ENCODE data around the gene LILRB1. TPM values are rescaled to one million over a fixed set of nuclear protein-coding genes. Genes with fewer than 3 reads are reported as not detected.

The LILRB1 gene
- polyA plus RNA-seq, 1 of the 3 experiments (the other 2 are of a cell fraction) = not detected

DNA sequence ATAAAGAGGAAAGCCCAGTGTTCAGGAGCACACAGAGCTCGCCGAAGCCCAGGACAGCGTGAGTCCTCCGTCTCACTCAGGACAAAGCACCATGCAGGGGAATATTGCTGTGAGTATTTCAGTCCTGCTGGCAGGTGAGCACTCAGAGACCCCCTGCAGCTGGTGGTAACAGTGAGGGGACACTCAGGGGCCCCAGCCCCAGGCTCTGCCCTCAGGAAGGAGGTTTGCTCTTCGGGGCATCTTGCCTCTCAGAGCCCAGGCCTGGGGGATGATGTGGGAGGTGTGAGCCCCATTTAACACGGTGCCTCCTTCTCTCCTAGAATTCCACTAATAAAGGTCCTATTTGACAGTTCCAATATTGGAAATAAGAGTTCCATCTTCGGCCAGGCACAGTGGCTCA, 22.1 kb upstream of the LILRB1 start:
- no peak overlapping the region for H3K4me2 ChIP-seq
- WGBS (ENCODE audit: low lambda C conversion rate) = 10% methylated on average over 5 of the region's 7 CpGs
- H3K4me1 ChIP-seq (ENCODE audit: control insufficient read depth in 1 of 2, insufficient read depth in 2 of 2, low read depth in 1 of 2, low read length in 1 of 2) = no peaks in the 10 kb centered on the region
- no peaks in the 10 kb centered on the region for H3K9me2 ChIP-seq
- ChIA-PET POLR2A (no interaction called here), CTCF (no interaction called here)
- peaks cover 10% of the 10 kb centered on the region for H3K27me3 ChIP-seq (ENCODE audit: insufficient read depth)
- TF ChIP-seq USF1 (IDR thresholded peaks at IDR 0.05; ENCODE audit: borderline replicate concordance, low read depth) = no peak
- no peak for TF ChIP-seq SMC3 (IDR thresholded peaks at IDR 0.05; ENCODE audit: low read depth, low read length)
- no peak for TF ChIP-seq GATA2 (CRISPR knock-in tag; IDR thresholded peaks at IDR 0.05)
- TF ChIP-seq ZBTB33 (IDR thresholded peaks at IDR 0.05; ENCODE audit: borderline replicate concordance, low read depth) = no peak
- no peak for TF ChIP-seq FOSL2 (IDR thresholded peaks at IDR 0.05; ENCODE audit: borderline replicate concordance, low read depth)
- TF ChIP-seq, protein P1, sequence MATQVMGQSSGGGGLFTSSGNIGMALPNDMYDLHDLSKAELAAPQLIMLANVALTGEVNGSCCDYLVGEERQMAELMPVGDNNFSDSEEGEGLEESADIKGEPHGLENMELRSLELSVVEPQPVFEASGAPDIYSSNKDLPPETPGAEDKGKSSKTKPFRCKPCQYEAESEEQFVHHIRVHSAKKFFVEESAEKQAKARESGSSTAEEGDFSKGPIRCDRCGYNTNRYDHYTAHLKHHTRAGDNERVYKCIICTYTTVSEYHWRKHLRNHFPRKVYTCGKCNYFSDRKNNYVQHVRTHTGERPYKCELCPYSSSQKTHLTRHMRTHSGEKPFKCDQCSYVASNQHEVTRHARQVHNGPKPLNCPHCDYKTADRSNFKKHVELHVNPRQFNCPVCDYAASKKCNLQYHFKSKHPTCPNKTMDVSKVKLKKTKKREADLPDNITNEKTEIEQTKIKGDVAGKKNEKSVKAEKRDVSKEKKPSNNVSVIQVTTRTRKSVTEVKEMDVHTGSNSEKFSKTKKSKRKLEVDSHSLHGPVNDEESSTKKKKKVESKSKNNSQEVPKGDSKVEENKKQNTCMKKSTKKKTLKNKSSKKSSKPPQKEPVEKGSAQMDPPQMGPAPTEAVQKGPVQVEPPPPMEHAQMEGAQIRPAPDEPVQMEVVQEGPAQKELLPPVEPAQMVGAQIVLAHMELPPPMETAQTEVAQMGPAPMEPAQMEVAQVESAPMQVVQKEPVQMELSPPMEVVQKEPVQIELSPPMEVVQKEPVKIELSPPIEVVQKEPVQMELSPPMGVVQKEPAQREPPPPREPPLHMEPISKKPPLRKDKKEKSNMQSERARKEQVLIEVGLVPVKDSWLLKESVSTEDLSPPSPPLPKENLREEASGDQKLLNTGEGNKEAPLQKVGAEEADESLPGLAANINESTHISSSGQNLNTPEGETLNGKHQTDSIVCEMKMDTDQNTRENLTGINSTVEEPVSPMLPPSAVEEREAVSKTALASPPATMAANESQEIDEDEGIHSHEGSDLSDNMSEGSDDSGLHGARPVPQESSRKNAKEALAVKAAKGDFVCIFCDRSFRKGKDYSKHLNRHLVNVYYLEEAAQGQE (IDR thresholded peaks at IDR 0.05; ENCODE audit: low read depth, low read length) = no peak
- no peak for TF ChIP-seq EZH2phosphoT487 (IDR thresholded peaks at IDR 0.05; ENCODE audit: borderline replicate concordance, low read depth)
- no peak for TF ChIP-seq ELF1 (IDR thresholded peaks at IDR 0.05)
- TF ChIP-seq MAX (IDR thresholded peaks at IDR 0.05; ENCODE audit: low read depth) = no peak
- no peak for TF ChIP-seq CHD2 (IDR thresholded peaks at IDR 0.05; ENCODE audit: low read length, partially characterized antibody)
- peaks cover 9% of the 10 kb centered on the region; the same call in 1 of the 2 replicates for H3K9me3 ChIP-seq
- H3K9ac ChIP-seq = no peak overlapping the region
- DNase-seq = no peak
- H3K36me3 ChIP-seq (replicated peaks in 1 of 2; ENCODE audit: control insufficient read depth in 1 of 2, insufficient read depth in 2 of 2, low read length in 1 of 2) = no peaks in the 10 kb centered on the region
- H3F3A ChIP-seq (replicated peaks; ENCODE audit: insufficient read depth) = no peaks in the 10 kb centered on the region
- no peak overlapping the region for H2AFZ ChIP-seq (ENCODE audit: low read depth)
- no peaks in the 10 kb centered on the region for H4K20me1 ChIP-seq (ENCODE audit: insufficient read depth)
- H3K79me2 ChIP-seq (ENCODE audit: insufficient read depth) = no peaks in the 10 kb centered on the region
- no peak overlapping the region for H3K4me3 ChIP-seq (ENCODE audit: low read depth in 2 of 2, low read length in 1 of 2)
- H3K27ac ChIP-seq (ENCODE audit: low read depth in 2 of 2, low read length in 1 of 2) = no peak overlapping the region

DNA sequence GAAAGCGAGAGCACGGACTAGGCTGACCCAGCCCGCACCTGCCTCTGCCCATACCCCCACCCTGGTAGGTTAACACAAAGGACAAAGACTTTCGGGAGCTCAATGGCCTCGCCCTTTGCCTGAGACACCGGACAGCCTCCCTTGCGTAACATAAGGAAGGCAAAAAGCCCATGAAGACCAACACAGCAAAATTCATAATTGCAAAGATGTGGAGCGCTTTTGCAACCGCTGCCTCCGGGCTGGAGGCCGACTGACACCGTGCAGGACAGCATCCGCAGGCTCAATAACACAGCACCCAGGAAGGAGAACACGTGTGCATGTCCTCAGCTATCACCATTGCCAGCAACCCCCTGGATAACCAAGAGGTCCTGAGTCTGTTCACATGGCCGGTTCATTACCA, 21.5 kb upstream of the LILRB1 start:
- WGBS (ENCODE audit: low lambda C conversion rate) = 7% methylated on average over 15 of the region's 15 CpGs
- CTCF ChIA-PET = no interaction called here
- H3K4me2 ChIP-seq = no peak overlapping the region
- no peak overlapping the region for H3K4me3 ChIP-seq (ENCODE audit: low read depth in 2 of 2, low read length in 1 of 2)
- H3K79me2 ChIP-seq (ENCODE audit: insufficient read depth) = no peaks in the 10 kb centered on the region
- TF ChIP-seq SMC3 (IDR thresholded peaks at IDR 0.05; ENCODE audit: low read depth, low read length) (no peak), TCF12 (IDR thresholded peaks at IDR 0.05) (no peak), MEF2A (IDR thresholded peaks at IDR 0.05; ENCODE audit: borderline replicate concordance, low read depth) (no peak), MXI1 (IDR thresholded peaks at IDR 0.05; ENCODE audit: low read depth, low read length) (no peak), FOSL2 (IDR thresholded peaks at IDR 0.05; ENCODE audit: borderline replicate concordance, low read depth) (no peak), POLR2AphosphoS5 (IDR thresholded peaks at IDR 0.05; ENCODE audit: low read depth, low read length) (no peak), YY1 (IDR thresholded peaks at IDR 0.05; ENCODE audit: low read depth) (no peak), SIN3A (IDR thresholded peaks at IDR 0.05; ENCODE audit: borderline replicate concordance, low read depth, low read length) (no peak)
- H4K20me1 ChIP-seq (ENCODE audit: insufficient read depth) = no peaks in the 10 kb centered on the region
- no peaks in the 10 kb centered on the region for H3F3A ChIP-seq (replicated peaks; ENCODE audit: insufficient read depth)
- POLR2A ChIA-PET = no interaction called here
- no peak for DNase-seq
- H3K36me3 ChIP-seq (replicated peaks in 1 of 2; ENCODE audit: control insufficient read depth in 1 of 2, insufficient read depth in 2 of 2, low read length in 1 of 2) = no peaks in the 10 kb centered on the region
- H3K9me3 ChIP-seq = peaks cover 9% of the 10 kb centered on the region; the same call in 1 of the 2 replicates
- no peak overlapping the region for H3K27ac ChIP-seq (ENCODE audit: low read depth in 2 of 2, low read length in 1 of 2)
- no peak overlapping the region for H3K9ac ChIP-seq
- peaks cover 10% of the 10 kb centered on the region for H3K27me3 ChIP-seq (ENCODE audit: insufficient read depth)
- no peaks in the 10 kb centered on the region for H3K4me1 ChIP-seq (ENCODE audit: control insufficient read depth in 1 of 2, insufficient read depth in 2 of 2, low read depth in 1 of 2, low read length in 1 of 2)
- H3K9me2 ChIP-seq = no peaks in the 10 kb centered on the region
- H2AFZ ChIP-seq (ENCODE audit: low read depth) = no peak overlapping the region

All from SK-N-SH (cell line).